Measurements from ENCODE around the gene ADARB2.

ADARB2 gene

GRCh38 chr10:1661416-1661815 lies 75.9 kb downstream of the ADARB2 start:
- Histone ChIP-seq H4K20me1 (ENCODE audit: insufficient read depth) (no peaks in the 10 kb centered on the region), H3K79me2 (ENCODE audit: insufficient read depth, low read depth) (no peaks in the 10 kb centered on the region), H3K27me3 (ENCODE audit: insufficient read depth, low read depth) (no peaks in the 10 kb centered on the region), H2AFZ (ENCODE audit: low read depth) (no peak overlapping the region), H3K27ac (no peak overlapping the region), H3K4me3 (IDR thresholded peaks at IDR 0.05; ENCODE audit: insufficient read depth, low read depth, low read length) (no peak overlapping the region), H3K36me3 (ENCODE audit: insufficient read depth) (no peaks in the 10 kb centered on the region), H3K4me1 (ENCODE audit: low read depth, poor library complexity, severe bottlenecking) (no peaks in the 10 kb centered on the region), H3K9ac (no peak overlapping the region), H3K4me2 (no peak overlapping the region)
- TF ChIP-seq CTCF (conservative IDR thresholded peaks at IDR 0.05; ENCODE audit: low read depth, low read length), result no peak

GRCh38 chr10:1660815-1661214 lies 76.5 kb downstream of the ADARB2 start:
- no peaks in the 10 kb centered on the region for H3K36me3 ChIP-seq (ENCODE audit: insufficient read depth)
- no peak for TF ChIP-seq CTCF (conservative IDR thresholded peaks at IDR 0.05; ENCODE audit: low read depth, low read length)
- H3K79me2 ChIP-seq (ENCODE audit: insufficient read depth, low read depth), result no peaks in the 10 kb centered on the region
- H2AFZ ChIP-seq (ENCODE audit: low read depth), result no peak overlapping the region
- no peaks in the 10 kb centered on the region for H3K4me1 ChIP-seq (ENCODE audit: low read depth, poor library complexity, severe bottlenecking)
- H3K27me3 ChIP-seq (ENCODE audit: insufficient read depth, low read depth), result no peaks in the 10 kb centered on the region
- no peak overlapping the region for H3K4me3 ChIP-seq (IDR thresholded peaks at IDR 0.05; ENCODE audit: insufficient read depth, low read depth, low read length)
- no peak overlapping the region for H3K27ac ChIP-seq
- no peak overlapping the region for H3K9ac ChIP-seq
- H4K20me1 ChIP-seq (ENCODE audit: insufficient read depth), result no peaks in the 10 kb centered on the region
- no peak overlapping the region for H3K4me2 ChIP-seq

- H3K4me2 ChIP-seq, result no peak overlapping the region
- no peaks in the 10 kb centered on the region for H3K27me3 ChIP-seq (ENCODE audit: insufficient read depth, low read depth)
- H3K79me2 ChIP-seq (ENCODE audit: insufficient read depth, low read depth), result no peaks in the 10 kb centered on the region
- no peak overlapping the region for H3K4me3 ChIP-seq (IDR thresholded peaks at IDR 0.05; ENCODE audit: insufficient read depth, low read depth, low read length)
- no peaks in the 10 kb centered on the region for H3K36me3 ChIP-seq (ENCODE audit: insufficient read depth)
- no peak overlapping the region for H3K9ac ChIP-seq
- no peak overlapping the region for H2AFZ ChIP-seq (ENCODE audit: low read depth)
- no peaks in the 10 kb centered on the region for H3K4me1 ChIP-seq (ENCODE audit: low read depth, poor library complexity, severe bottlenecking)
- TF ChIP-seq CTCF (conservative IDR thresholded peaks at IDR 0.05; ENCODE audit: low read depth, low read length), result no peak
- no peak overlapping the region for H3K27ac ChIP-seq
- H4K20me1 ChIP-seq (ENCODE audit: insufficient read depth), result no peaks in the 10 kb centered on the region
Measured at GRCh38 chr10:1660386-1660785, 76.9 kb downstream of the ADARB2 start.

- Histone ChIP-seq H4K20me1 (ENCODE audit: insufficient read depth) (no peaks in the 10 kb centered on the region), H3K27me3 (ENCODE audit: insufficient read depth, low read depth) (no peaks in the 10 kb centered on the region), H3K4me1 (ENCODE audit: low read depth, poor library complexity, severe bottlenecking) (no peaks in the 10 kb centered on the region), H2AFZ (ENCODE audit: low read depth) (no peak overlapping the region), H3K27ac (no peak overlapping the region), H3K36me3 (ENCODE audit: insufficient read depth) (no peaks in the 10 kb centered on the region), H3K79me2 (ENCODE audit: insufficient read depth, low read depth) (no peaks in the 10 kb centered on the region), H3K9ac (no peak overlapping the region), H3K4me2 (no peak overlapping the region), H3K4me3 (IDR thresholded peaks at IDR 0.05; ENCODE audit: insufficient read depth, low read depth, low read length) (no peak overlapping the region)
- TF ChIP-seq CTCF (conservative IDR thresholded peaks at IDR 0.05; ENCODE audit: low read depth, low read length), result no peak
Measured at GRCh38 chr10:1659221-1659791, 78.0 kb downstream of the ADARB2 start.
